Memory B cell (primary cell): ENCODE results near the gene PTER.

Experiments
- ATAC-seq: fragments of 150-1000 bp; cut with Tn5 transposase; 2 replicates; pipeline ENCODE4 v1.10.0; 2021; ENCODE audit warnings: low read depth, mild to moderate bottlenecking, moderate library complexity
- DNase-seq, 2 donors: peaks; one replicate each; pipeline ENCODE4 v3.0.0; 2022; ENCODE audit warnings: low spot score in 2 of 2
- H3K27ac Mint-ChIP-seq: one replicate; pipeline ENCODE4 v1.8.0; 2022; ENCODE audit warnings: mild to moderate bottlenecking, moderate library complexity, mixed read lengths
- H3K27me3 Mint-ChIP-seq: one replicate; pipeline ENCODE4 v1.8.0; 2022; ENCODE audit warnings: mixed read lengths
- H3K36me3 Mint-ChIP-seq: one replicate; pipeline ENCODE4 v1.8.0; 2022; ENCODE audit warnings: mild to moderate bottlenecking, mixed read lengths
- H3K4me1 Mint-ChIP-seq: one replicate; pipeline ENCODE4 v1.8.0; 2022; ENCODE audit warnings: mixed read lengths
- H3K4me3 Mint-ChIP-seq: one replicate; pipeline ENCODE4 v1.8.0; 2022; ENCODE audit warnings: mild to moderate bottlenecking, moderate library complexity, mixed read lengths
- H3K9me3 Mint-ChIP-seq: one replicate; pipeline ENCODE4 v1.8.0; 2022; ENCODE audit warnings: mixed read lengths

PTER gene

GRCh38 chr10:16493884-16494536 lies 57.2 kb downstream of the PTER start:
- H3K9me3 Mint-ChIP-seq: no peaks in the 10 kb centered on the region
- DNase-seq (no peak), ATAC-seq (no peak)
- H3K36me3 Mint-ChIP-seq: peaks cover 28% of the 10 kb centered on the region
- H3K4me3 Mint-ChIP-seq: no peak overlapping the region
- H3K4me1 Mint-ChIP-seq: no peaks in the 10 kb centered on the region
- H3K27me3 Mint-ChIP-seq: no peaks in the 10 kb centered on the region
- no peak overlapping the region for H3K27ac Mint-ChIP-seq

DNA sequence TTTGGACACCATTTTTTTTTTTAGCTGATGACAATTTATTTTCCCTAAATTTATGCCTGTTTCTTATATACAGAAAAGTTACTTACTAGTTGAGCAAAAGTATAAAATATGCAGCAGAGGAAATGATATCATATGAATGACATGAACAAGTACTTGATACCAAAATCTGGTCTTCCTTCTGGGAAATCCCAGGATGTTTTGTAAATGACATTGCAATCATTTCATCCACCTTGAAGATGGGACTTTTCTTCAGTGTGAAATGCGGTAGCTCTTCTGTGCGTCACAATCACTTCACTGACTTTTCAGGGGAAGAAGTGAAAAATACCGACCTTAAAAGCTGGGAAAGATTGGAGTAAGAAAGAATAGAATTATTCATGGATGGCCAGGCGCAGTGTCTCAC lies 61.1 kb downstream of the PTER start:
- Mint-ChIP-seq H3K4me3 (no peak overlapping the region), H3K27me3 (no peaks in the 10 kb centered on the region), H3K36me3 (peaks cover 20% of the 10 kb centered on the region), H3K9me3 (no peaks in the 10 kb centered on the region), H3K4me1 (no peaks in the 10 kb centered on the region), H3K27ac (no peak overlapping the region)
- no peak for ATAC-seq
- no peak for DNase-seq

- no peak overlapping the region for H3K27ac Mint-ChIP-seq
- peaks cover 12% of the 10 kb centered on the region for H3K36me3 Mint-ChIP-seq
- H3K9me3 Mint-ChIP-seq: no peaks in the 10 kb centered on the region
- H3K27me3 Mint-ChIP-seq: no peaks in the 10 kb centered on the region
- no peak for DNase-seq
- no peaks in the 10 kb centered on the region for H3K4me1 Mint-ChIP-seq
- ATAC-seq: no peak
- no peak overlapping the region for H3K4me3 Mint-ChIP-seq
These were observed 68.4 kb downstream of the PTER start for GRCh38 chr10:16505161-16505560.

DNA sequence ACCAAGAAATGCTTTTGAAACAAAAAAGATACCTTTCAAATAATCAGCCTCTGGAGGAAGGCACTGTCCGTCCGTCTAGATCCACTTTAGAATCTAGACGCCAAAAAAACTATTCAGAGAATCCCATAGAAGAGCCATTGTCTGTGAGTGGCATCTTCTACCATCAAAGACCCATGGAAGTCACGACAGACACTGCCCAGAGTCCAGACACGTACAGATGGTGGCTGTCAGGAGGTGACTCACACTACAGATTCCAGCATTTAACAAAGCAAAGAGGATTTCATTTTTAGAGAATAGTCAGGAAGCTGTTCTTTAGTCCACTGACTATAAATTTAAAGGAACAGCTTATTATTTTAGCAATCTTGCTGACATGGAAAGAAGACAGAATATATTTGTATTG lies 73.2 kb downstream of the PTER start:
- Mint-ChIP-seq H3K9me3 (no peaks in the 10 kb centered on the region), H3K27ac (no peak overlapping the region), H3K27me3 (no peaks in the 10 kb centered on the region), H3K4me1 (no peaks in the 10 kb centered on the region), H3K4me3 (no peak overlapping the region), H3K36me3 (peaks cover 19% of the 10 kb centered on the region)
- no peak for ATAC-seq
- DNase-seq: no peak

DNA sequence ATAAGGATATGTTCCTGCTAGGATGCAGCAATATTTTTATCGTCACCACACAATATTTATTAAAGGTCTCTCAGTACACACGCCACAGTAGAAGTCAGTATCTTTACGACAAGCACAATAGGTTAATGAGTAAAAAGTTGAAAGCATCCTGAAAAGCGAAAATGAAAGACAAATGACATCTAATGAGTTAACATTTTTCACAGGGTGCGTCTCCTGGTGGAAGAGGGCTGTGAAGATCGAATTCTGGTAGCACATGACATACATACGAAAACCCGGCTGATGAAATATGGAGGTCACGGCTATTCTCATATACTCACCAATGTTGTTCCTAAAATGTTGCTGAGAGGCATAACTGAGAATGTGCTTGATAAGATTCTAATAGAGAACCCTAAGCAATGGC lies 74.0 kb downstream of the PTER start:
- Mint-ChIP-seq H3K27ac (no peak overlapping the region), H3K27me3 (no peaks in the 10 kb centered on the region), H3K4me1 (no peaks in the 10 kb centered on the region), H3K4me3 (no peak overlapping the region), H3K9me3 (no peaks in the 10 kb centered on the region), H3K36me3 (peaks cover 19% of the 10 kb centered on the region)
- ATAC-seq: no peak
- no peak for DNase-seq

GRCh38 chr10:16518822-16519221 lies 82.0 kb downstream of the PTER start:
- Mint-ChIP-seq H3K27ac (no peak overlapping the region), H3K4me3 (peak overlapping the region; percentile 76), H3K9me3 (no peaks in the 10 kb centered on the region), H3K27me3 (peaks cover 21% of the 10 kb centered on the region), H3K36me3 (peaks cover 7% of the 10 kb centered on the region), H3K4me1 (peaks cover 15% of the 10 kb centered on the region)
- DNase-seq (no peak), ATAC-seq (no peak)

DNA sequence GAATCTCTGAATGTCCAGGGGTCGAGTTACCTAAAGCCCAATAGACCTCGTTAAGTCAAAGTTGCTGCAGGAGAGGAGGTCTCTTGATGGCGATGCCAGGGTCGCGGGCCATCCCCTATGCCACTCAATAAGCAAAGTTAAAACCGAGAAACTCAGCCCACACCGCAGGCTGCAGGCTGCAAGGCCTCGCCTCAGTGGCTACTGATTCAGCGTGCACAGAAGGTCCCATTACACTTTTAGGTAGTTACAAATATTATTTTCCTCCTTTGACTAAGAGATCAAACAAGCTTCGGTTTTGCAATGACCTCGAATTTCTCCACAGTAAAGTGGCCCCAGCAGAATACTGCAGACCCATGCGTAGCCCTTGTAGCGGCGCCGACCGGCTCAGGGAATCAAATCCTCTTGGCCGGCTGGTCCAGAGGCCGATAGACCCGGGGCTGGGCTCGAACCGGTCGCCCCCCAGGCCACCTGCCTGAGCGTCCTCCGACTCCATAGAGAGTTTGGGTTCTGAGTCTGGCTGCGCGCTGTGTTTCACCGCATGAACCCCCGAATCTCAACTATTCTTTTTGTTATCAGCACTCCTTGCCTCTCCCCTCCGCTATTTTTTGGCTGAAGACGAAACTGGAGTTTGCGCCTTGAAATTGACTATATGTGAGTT lies 82.6 kb downstream of the PTER start:
- Mint-ChIP-seq H3K4me3 (peak overlapping the region; percentile 76), H3K9me3 (no peaks in the 10 kb centered on the region), H3K4me1 (peaks cover 15% of the 10 kb centered on the region), H3K27ac (no peak overlapping the region), H3K27me3 (peaks cover 21% of the 10 kb centered on the region), H3K36me3 (peaks cover 4% of the 10 kb centered on the region)
- DNase-seq: no peak
- ATAC-seq: no peak

DNA sequence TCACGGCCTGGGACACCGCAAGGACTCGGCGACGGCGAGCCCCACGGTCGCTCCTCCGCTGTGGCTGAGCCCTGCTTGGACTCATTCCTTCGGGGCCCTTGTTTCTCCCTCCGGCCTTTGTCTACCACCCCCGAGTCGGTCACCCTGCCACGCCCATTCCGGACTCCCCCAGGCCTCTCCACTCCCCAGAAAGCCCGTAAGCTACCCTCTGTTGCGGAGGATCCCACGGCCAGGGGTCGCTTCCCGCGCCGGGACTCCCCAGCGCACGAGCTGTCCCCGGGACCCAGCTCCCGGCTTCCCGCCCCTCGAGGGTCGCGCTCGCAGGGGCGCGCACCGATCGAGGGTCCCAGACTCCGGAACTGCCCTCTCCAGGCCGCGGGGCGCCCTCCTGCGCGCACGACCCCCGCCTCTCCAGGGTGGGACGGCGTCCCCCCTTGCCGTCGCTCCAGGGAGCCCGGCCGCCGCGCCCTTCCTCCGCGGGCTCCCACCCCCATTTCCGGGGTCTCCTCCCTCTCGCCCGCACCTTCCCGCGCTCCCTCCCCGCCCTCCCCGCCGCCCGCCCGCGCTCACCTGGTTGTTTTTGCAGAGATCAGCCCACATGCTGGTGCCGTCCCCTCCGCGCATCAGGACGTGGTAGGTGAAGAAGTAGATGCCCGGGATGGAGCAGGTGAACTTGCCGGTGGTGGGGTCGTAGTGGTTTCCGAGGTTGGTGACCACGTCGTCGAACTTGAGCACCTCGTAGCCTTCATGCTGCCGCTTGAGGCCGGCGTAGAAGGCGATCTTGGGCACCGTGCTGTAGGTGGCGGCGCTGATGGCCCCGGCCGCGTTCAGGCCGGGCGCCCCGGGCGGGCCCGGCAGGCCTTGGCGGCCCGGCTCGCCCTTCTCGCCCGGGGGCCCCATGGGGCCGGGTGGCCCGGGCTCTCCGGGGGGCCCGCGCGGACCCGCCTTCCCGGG lies 83.4 kb downstream of the PTER start:
- ATAC-seq (peak; percentile 15), DNase-seq (peak in 1 of 2 donors; percentile 9)
- H3K27ac Mint-ChIP-seq: no peak overlapping the region
- no peaks in the 10 kb centered on the region for H3K9me3 Mint-ChIP-seq
- H3K4me3 Mint-ChIP-seq: peak overlapping the region; percentile 76
- H3K27me3 Mint-ChIP-seq: peaks cover 24% of the 10 kb centered on the region
- no peaks in the 10 kb centered on the region for H3K36me3 Mint-ChIP-seq
- peaks cover 15% of the 10 kb centered on the region for H3K4me1 Mint-ChIP-seq

DNA sequence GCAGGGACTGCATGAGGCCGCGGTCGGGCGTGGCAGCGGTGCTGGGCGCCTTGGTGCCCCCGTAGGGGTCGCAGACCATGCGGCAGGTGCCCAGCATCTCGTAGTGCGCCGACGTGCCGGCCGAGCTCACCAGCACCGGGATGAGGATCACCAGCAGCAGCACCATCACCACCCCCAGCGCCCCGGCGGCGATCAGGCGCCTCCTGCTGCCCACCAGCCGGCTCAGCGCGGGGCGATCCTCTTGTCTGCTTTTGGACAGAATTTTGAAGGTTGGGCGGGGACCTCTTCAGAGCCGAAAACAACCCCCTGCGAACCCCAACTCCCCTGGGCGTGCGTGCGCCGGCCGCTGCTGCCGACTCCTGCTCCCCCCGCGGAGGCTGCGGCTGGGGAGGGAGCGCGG lies 84.1 kb downstream of the PTER start:
- ATAC-seq (peak; percentile 31), DNase-seq (peak in 1 of 2 donors; percentile 21)
- Mint-ChIP-seq H3K4me1 (peaks cover 15% of the 10 kb centered on the region), H3K4me3 (peak overlapping the region; percentile 52), H3K36me3 (no peaks in the 10 kb centered on the region), H3K27me3 (peaks cover 27% of the 10 kb centered on the region), H3K9me3 (no peaks in the 10 kb centered on the region), H3K27ac (no peak overlapping the region)

DNA sequence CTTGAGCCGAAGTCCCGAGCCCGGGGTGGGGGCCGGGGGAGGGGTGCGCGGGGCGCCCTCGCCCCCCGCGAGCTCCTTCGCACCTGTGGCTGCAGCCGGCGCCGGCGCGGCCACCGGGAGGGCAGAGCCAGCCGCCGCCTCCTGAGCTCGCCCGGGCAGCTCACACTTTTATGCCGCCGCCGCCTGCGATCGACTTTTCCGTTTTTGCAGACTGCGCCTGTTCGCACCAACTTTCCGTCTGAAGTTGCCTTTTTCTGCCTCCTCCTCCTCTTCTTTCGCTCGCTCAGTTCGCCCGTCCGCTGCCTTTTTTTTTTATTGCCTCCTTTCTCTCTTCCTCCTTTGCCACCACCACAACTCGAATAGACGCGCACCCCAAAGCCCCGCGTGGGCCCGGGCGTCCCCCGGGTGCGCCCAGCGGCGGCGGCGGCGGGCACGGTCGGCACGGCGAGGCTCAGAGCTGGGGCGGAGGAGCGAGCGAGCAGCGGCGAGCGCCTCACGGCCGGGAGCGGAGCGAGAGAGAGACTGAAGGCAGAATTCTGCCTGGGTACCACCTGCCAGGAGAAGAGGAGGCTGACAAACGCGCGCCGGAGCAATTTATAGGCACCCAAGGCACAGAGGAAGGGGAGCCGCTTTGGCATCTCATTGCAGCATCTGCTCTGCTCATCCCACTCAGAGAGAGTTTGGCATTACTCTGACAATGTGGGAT lies 84.7 kb downstream of the PTER start, which contains the start of gene C1QL3:
Gene C1QL3, minus strand, starts transcription at position 569 of the 706 bp plus-strand sequence. CDS start 814 bp downstream, outside the sequence.
- no peak within 1 kb of the TSS for H3K27ac Mint-ChIP-seq
- DNase-seq: peak in 1 of 2 donors; percentile 10
- ATAC-seq: peak; percentile 45
- peak within 1 kb of the TSS; percentile 83 for H3K4me3 Mint-ChIP-seq
- peaks cover 27% of the 10 kb centered on the region for H3K27me3 Mint-ChIP-seq
- no peaks in the 10 kb centered on the region for H3K36me3 Mint-ChIP-seq
- H3K9me3 Mint-ChIP-seq: no peaks in the 10 kb centered on the region
- peaks cover 15% of the 10 kb centered on the region for H3K4me1 Mint-ChIP-seq

DNA sequence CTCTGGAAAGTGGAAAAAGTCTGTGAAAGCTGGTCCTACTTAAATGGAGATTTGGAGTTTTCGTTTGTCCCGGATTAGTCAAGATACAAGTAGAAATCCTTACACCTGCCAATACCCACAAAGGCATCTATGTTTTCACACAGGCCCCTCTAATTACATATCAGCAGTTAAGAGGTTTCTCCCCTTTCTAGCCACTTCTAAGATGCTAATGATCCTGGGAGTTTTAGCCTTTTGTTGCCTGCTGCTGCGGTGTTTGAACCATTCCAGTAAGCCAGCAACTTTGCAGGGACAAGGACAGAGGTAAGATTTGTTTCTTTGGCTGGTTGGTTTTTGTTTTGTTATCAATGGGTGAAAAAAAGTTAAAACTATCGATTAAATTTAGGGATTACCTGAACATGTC lies 90.6 kb downstream of the PTER start:
- no peak for DNase-seq
- Mint-ChIP-seq H3K27ac (no peak overlapping the region), H3K27me3 (peaks cover 18% of the 10 kb centered on the region), H3K4me3 (no peak overlapping the region), H3K36me3 (peaks cover 2% of the 10 kb centered on the region), H3K9me3 (no peaks in the 10 kb centered on the region), H3K4me1 (no peaks in the 10 kb centered on the region)
- no peak for ATAC-seq

- H3K9me3 Mint-ChIP-seq: no peaks in the 10 kb centered on the region
- ATAC-seq (no peak), DNase-seq (no peak)
- H3K36me3 Mint-ChIP-seq: peaks cover 2% of the 10 kb centered on the region
- no peak overlapping the region for H3K4me3 Mint-ChIP-seq
- H3K4me1 Mint-ChIP-seq: no peaks in the 10 kb centered on the region
- H3K27me3 Mint-ChIP-seq: peaks cover 10% of the 10 kb centered on the region
- no peak overlapping the region for H3K27ac Mint-ChIP-seq
These were observed 93.0 kb downstream of the PTER start for GRCh38 chr10:16529853-16530252.

- H3K27me3 Mint-ChIP-seq: peaks cover 11% of the 10 kb centered on the region
- ATAC-seq: no peak
- no peak overlapping the region for H3K27ac Mint-ChIP-seq
- no peak overlapping the region for H3K4me3 Mint-ChIP-seq
- no peak for DNase-seq
- no peaks in the 10 kb centered on the region for H3K9me3 Mint-ChIP-seq
- H3K36me3 Mint-ChIP-seq: no peaks in the 10 kb centered on the region
- H3K4me1 Mint-ChIP-seq: no peaks in the 10 kb centered on the region
These were observed 99.3 kb downstream of the PTER start for GRCh38 chr10:16536155-16536554.
